ENCODE results near the gene CSN1S1.
"Not testable (repeated sequence)": the region's sequence is repeated elsewhere in the genome, so short reads cannot be mapped to it uniquely, and the experiment has no call there.

CSN1S1 gene, protein sequence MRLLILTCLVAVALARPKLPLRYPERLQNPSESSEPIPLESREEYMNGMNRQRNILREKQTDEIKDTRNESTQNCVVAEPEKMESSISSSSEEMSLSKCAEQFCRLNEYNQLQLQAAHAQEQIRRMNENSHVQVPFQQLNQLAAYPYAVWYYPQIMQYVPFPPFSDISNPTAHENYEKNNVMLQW

DNA sequence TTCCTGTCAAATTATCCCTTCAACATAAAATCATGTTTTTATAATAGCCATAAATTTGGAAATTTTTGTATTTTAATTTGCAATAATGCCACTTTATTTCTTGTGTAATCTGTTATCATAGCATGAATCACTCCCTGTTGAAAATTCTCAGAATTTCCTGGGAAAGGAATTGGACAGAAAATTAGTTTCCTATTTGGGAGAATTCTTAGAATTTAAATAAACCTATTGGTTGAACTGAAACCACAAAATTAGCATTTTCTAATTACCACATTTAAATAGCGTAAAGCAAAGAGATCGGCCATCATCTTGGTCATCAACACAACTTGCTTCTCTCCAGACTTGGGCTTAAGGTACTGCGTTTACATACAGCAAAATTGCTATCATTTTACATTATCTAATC is at the start of gene CSN1S1:
CSN1S1 (plus strand) TSS at position 301 of the 400 bp plus-strand sequence. CDS start 1,488 bp downstream, outside the sequence.
- DNase-seq = no peak

DNA sequence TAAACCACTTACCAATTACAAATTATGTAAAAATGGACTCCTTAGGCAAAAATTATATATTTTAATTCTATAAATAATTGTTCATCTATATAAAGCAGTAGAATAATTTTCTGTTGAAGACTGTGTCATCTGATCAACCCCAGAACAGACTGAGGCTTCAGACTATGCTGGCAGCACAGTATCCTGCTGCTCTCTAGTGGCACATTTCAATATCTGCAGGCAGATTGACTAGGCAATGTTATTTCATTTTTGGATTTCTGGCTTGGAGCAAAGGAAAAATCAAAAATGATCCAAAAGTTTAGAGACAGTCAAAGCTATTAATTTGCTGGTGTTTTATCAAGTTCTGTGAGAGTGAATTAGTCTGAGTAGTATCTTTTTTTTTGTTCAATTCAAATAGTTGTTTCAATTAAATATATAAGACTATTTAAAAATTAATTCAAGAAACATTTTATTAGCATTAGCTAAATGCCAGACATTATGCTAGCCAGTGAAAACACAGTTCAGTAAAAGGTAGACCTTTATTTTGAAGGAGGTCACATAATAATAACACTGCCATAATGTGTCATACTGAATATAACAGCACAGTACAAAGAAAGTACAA is 49.6 kb upstream of the CSN1S1 start:
- no peak for DNase-seq

DNA sequence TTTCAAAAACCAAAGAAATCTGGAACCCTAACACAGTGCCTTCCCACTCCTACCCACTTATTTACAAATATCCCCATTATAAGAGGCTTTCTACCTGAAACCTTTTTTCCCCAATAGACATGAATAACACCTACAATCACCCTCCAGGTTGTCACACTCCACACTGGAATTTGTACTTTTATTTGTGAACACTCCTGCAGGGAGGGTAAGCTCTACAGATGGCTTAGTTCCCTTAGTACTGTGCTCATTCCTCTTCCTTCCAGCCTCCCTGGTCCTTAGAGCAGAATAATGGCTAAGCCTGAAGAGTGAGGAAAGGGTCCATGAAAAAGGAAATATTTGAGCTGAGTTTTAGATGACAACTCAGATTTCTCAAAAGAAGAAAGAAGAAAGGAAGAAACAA is 48.7 kb upstream of the CSN1S1 start:
- DNase-seq = no peak

DNA sequence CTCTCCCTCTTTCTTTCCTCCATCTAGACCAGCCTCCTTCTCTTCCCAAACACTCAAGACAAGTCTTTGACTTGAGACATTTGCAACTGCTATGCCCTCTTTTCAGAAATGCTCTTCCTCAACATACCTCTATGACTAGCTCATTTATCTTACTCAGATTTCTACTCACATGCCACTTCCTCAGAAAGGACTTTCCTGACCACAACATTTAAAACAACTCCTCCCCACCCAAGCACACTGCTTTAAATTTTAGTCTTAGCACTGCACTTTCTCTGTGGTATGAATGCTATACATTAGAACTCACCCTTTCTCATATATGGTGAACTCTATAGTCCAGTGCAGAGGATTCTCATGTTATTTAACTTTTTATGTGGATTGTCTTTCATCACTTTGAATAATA is 42.5 kb upstream of the CSN1S1 start:
- DNase-seq = no peak

DNA sequence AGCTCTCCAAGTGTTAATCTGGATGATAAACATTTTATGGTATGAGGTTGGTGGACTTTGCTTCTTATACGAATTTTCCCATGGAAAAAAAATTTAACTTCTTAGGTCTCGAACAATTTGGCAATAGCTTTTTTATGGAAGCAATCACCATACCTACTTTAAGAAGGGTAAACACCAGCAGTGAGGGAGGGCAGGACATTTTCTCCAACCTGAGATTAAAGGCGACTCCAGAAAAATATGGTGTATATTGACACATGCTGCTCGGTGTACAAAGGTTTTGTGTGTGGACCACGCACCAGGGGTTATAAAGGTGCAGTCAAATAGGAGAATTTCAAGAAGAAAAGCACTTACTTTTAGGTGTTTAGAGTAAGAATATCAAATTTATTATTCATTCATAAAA is 36.7 kb upstream of the CSN1S1 start:
- DNase-seq = no peak

DNA sequence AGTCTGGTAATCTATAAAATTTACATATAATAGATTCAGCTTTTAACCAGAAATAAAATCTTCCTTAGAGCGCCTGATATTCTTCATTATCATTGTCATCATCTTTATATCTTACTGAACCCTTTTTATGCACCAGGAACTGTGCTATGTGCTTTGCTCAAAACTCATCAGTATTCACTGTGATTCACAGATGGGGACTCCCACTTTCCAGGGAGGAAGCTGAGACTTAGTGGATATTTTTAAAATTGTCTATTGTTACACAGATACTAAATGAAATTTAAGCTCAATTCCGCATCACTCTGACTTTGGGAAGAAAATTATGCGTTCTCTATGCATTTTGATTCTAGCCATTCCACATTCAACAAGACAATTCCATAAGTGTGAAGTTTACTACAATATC is 36.1 kb upstream of the CSN1S1 start:
- DNase-seq = no peak

DNA sequence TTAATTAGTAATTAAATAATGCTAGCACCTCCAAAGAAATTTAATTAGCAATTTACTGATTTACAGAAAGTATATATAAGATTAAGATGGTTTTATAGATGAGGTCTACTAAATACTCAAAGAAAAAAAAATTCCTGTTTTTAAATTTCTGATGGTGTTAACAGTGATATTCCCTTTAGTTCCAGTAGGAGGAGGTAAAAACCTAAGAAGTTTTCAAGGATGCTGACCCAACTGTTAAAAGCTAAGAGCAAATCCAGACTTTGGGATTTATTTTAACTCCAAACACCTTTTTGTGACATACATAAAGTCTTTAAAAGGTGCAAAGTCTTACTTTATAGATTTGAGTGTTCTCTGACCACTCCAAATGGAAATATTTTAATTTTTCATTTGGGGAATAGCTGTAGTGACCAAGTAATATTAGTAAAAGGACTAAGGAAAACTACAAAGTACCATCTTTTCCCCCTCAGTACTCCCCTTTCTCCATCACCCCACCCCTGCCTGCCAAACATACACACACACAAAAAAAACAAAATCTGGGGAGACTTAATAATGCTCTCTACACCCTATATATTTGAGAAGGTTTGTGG is 34.2 kb upstream of the CSN1S1 start:
- DNase-seq = no peak

DNA sequence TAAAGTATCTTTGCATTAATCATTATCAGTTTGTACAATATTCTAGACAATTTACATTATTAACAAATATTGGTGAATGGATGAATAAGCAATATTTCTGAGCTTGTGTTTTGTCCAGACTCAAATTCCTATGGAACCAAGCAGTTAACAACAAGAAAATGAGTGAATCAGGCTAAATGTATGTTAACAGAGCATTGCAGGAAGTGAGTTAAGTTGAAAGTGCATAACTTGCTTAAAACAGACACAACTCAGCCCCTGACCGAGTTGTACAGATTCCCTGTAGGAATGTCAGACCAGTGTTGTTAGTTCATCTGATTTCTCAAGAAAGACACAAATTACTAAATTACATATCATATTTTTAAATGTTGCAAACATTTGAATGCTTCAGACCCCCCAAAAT is 23.7 kb upstream of the CSN1S1 start:
- no peak for DNase-seq

DNA sequence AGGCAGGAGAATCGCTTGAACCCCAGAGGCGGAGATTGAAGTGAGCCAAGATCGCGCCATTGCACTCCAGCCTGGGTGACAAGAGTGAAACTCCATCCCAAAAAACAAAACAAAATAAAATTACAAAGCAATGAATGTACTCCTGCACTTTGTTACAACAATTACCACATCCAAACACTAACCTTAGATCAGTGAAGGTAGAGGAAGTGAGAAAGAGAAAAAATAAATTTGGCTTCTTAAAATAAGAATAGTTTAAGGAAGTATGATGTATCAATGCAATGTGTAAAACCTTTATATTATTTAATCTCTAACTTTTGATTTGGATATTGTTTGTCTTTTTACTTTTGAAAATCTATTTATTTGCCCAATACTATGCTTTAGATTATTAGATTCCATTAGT is 21.7 kb upstream of the CSN1S1 start:
- DNase-seq = no peak

DNA sequence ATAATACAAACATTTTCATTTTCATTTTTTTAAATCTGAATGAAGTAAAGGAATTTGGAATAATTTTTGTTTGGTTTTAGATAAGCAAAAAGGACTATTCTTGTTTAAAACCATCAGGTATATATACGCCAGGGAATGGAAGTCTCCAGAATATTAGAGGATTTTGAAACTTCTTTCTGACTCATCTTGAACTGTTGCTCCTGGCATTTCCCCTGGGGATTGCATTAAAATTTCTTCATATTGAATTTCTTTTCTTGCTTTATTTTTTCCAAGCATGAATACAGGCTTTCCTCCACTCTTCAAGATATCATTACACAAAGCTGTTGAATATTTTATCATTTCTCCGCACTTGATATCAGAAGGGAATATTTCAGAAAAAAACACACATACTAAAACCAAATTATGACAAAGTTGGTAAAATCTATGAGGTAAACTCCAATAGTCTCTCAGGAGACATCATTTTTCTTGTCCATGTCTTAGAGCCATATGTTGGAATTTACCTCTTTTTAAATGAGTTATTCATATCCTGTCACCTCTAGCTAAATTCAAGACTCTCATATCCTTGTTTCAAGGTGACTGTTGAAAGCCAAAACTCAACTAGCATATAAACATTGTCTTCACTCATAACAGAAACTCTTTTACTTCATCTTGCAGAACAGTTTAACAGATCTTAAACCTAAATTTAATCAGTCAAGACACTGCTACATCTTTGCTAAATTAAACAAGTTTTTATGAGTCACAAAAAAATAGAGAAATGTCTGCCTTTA is 20.7 kb upstream of the CSN1S1 start:
- no peak for DNase-seq

DNA sequence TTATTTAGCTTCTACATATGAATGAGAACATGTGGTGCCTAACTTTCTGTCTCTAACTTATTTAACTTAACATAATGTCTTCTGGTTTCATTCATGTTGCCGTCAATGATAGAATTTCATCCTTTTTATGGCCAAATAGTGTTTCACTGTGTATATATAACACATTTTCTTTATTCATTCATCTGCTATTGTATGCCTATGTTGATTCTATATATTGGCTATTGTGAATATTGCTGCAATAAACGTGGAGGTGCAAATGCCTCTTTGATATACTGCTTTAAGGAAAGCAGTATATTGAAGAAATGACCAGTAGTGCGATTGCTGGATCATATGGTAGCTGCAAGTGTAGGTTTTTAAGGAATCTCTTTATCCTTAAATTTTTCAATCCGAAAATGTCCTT is 10.0 kb upstream of the CSN1S1 start:
- no peak for DNase-seq

DNA sequence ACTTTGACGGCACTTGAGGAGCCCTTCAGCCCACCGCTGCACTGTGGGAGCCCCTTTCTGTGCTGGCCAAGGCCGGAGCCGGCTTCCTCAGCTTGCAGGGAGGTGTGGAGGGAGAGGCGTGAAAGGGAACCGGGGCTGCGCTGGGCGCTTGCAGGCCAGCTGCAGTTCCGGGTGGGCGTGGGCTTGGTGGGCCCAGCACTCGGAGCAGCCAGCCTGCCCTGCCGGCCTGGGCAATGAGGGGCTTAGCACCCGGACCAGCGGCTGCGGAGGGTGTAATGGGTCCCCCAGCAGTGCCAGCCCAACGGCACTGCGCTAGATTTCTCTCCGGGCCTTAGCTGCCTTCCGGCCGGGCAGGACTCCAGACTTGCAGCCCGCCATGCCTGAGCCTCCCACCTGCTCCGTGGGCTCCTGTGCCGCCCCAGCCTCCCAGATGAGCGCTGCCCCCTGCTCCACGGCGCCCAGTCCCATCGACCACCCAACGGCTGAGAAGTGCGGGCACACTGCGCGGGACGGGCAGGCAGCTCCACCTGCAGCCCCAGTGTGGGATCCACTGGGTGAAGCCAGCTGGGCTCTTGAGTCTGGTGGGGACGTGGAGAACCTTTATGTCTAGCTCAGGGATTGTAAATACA is 7.0 kb upstream of the CSN1S1 start:
- not testable (repeated sequence) for DNase-seq

DNA sequence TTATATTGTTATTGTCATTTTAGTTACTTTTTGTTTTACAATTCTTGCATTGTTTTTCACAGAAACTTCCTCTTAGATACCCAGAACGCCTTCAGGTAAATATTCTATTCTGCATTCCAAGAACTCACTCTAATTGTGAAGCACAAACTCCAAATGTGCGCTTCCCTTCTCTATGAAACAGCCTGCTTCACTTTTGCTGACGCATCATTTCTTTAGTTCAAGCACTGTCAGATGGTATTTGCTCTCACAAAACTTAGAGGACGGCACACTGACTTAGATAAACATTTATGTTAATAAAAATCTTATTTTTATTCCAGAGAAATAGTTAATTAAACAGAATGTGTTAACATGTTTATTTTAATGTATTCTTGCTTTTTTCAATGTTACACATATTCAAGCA is 3.3 kb downstream of the CSN1S1 start:
- DNase-seq = no peak

DNA sequence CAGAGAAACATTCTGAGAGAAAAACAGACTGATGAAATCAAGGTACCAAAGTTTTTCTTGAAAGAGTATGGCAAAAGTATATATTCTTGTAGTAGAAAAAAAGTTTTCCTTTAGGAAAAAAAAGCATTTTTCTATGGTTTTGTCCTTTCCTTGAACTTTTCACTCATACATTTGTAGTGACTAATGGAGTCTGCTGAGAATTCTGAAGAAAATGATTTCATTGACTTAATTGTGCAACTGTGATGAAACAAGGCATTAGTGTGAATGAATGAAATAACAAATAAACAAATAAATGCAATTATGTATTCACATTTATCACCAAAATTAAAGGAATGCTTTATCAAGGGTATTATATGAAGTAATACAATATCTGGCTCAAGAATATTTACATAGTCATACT is 5.7 kb downstream of the CSN1S1 start:
- DNase-seq = no peak

DNA sequence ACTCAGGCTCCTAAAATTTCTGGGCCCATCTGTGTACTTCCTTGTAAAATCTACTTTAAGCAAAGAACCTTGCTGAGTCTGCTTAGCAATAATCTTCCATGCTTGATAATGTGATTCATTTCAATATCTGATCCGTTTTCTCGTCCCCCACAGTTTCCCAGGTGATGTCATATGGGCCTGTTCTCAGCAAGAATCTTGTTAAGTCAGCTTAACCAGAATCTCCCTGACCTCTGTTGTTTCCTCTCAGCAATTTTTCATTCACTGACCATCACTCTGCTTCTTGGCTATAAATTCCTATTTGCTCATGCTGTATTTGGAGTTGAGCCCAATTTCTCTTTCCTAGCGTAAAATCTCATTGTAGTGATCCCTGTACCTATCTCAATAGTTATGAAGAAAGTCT is 20.7 kb downstream of the CSN1S1 start:
- no peak for DNase-seq

DNA sequence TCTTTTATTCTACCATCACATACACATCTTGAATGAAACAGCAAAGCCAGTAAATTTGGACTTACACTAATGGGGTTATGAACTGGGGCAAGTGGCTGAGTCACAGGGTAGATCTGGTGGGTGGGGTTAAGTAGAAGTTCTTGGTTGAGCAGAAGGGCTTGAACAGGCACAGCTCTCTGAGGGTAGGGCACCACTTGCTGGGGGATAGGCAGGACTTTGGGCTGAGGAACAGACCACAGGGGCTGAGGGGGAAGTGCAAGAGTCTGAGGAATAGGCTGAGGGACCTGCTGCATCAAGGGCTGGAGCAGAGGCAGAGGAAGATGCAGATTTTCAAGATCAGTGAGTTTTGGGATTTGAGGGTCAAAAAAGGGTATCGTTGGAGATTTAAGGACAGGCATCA is 26.3 kb downstream of the CSN1S1 start:
- DNase-seq = no peak

DNA sequence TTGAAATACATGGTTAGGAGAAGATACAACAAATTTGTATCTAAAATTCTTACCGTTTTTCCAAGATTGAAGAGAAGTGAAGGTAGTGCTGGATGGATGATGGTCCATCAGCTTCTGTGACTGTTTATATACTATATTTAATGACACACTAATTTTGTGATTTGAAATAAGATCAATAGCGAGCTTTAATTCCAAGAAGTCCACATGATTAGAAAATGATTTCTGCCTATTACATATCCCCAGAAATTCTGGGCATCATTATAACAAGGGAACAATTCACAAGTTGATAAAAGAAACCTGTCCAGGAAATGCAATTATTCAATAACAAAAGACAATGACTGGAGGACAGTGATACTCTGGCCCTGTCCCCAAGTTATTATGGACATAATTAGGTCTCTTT is 34.8 kb downstream of the CSN1S1 start, which contains the start of gene CSN2:
CSN2 (minus strand) TSS at position 101 of the 400 bp plus-strand sequence. CDS start 4,733 bp downstream, outside the sequence.
- DNase-seq = no peak

DNA sequence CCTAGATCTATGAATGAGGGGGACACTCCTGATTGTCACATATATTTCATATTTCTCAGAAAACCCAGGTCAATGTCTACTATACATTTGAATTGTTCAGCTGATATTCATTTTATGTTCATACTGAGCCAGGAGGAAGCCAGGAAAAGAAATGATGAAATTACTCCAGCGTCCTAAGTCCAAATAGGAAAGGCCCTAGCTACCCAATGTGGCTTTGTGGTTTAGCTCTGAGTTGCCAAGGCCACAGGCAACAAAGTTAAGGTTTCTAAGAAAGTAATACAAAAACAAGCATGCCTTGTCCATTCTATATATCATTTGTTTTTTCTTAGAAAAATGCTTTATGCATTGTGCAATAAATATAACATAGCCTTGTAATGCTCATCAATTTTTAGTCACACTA is 39.2 kb downstream of the CSN1S1 start:
- no peak for DNase-seq

DNA sequence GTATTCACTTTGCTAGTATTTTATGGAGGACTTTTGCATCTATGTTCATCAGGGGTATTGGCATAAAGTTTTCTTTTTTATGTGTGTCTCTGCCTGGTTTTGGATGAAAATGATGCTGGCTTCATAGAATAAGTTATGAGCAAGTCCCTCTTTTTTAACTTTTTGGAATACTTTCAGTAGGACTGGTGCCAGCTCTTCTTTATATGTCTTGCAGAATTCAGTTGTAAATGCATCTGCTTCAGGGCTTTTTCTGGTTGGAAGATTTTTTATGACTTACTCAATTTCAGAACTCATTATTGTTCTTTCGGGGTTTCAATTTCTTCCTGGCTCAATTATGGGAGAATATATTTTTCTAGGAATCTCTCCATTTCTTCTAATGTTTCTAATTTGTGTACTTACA is 43.8 kb downstream of the CSN1S1 start:
- DNase-seq = no peak

DNA sequence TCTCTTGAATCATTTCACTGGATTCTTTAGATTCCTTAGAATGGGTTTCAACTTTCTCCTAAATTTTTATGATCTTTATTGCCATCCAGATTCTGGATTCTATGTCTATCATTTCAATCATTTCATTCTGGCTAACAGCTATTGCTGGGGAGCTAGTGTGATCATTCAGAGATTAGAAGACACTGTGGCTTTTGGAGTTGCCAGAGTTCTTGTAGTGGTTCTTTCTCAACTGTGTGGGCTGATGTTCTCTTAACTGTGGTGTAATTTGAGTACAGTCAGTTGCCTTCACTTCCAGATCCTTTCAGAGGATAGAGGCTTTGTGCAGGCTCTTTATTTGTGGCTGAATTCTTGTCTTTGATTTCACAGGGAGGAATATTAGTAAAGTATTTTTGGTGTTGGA is 46.7 kb downstream of the CSN1S1 start:
- DNase-seq = no peak

DNA sequence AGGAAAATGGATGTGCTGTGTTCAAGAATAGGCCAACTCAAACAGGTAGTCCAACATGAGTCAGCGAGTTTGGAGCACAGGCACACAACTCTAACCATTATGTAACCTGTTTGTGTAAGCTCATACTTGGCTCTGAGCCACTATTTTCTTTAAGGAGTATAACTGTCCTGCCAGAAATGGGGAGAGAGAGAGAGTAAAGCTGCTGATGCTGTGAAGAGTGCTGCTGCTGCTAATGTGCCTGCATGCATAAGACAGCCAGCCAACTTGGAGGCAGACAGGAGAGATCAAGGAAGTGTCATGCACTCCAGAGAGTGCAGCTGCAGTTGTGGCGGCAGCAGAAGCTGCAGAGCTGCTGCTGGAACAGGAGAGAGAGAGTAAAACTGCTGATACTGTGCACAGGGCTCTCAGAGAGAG is 53.2 kb downstream of the CSN1S1 start:
- DNase-seq = no peak

DNA sequence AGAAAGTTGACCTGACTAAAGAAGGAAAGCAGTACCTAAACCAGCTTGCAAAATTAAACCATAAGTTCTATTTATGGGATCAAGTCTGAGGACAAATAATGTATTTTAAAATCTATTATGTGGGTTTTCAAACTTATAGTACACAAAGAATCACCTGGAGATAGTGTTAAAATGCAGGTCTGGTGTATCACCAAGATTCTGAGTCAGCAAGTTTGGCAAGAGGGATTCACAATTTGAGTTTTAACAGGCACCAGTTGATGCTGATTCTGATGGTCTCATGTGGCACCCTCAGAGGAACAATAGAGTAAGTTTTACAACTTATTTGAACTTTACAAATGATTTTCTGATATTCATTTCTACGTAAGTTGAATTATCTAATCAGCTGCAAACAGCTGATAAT is 55.8 kb downstream of the CSN1S1 start:
- no peak for DNase-seq

DNA sequence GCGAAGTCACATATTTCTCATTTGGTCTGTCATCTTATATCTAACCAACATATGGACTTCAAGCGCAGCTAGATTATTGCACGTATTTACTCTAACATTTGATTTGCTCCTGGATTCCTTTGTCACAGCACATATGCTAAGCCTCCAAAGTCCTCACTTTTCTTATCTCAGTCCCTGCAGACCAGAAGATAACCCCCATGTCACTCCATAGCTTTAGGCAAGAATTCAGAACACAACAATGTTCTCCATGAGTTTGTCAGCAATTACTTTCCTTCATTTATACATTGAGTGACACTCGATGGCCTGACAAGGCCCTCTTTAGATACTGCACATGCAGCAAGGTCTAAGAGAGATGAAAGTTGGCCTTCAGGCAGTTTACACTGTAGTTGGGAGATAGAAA is 60.1 kb downstream of the CSN1S1 start:
- no peak for DNase-seq

DNA sequence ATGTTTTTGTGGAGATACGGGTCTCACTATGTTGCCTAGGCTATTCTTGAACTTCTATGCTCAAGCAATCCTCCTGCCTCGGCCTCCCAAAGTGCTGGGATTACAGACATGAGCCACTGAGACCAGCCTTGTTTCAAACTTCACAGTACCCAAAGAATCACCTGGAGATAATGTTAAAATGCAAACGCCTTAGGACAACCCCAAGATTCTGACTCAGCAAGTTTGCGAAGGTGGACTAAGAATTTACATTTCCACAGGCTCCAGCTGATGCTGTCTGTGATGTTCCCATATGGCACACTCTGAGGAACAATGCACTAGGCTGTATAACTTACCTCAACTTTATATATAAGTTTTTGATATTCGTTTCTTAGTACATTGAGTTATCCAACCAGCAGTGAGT is 63.9 kb downstream of the CSN1S1 start:
- no peak for DNase-seq
